Esophagus squamous epithelium (tissue), 5 donors: Measurements from ENCODE around the gene HLCS. TPM values are rescaled to one million over a fixed set of nuclear protein-coding genes. Genes with fewer than 3 reads are reported as not detected.

Experiments
- DNase-seq: peaks from one replicate; lab custom pipeline; 2025; lab: John Stamatoyannopoulos, UW
- H3K27ac ChIP-seq, 4 donors: fragments of 200-600 bp; sonication (generic); one replicate each; pipeline ENCODE4 v1.5.1; 2016 to 2019; ENCODE audit warnings: mild to moderate bottlenecking in 1 of 4
- H3K27me3 ChIP-seq, 4 donors: fragments of 200-600 bp; sonication (generic); 1 replicate in 3 of 4; 2 replicates in 1 of 4; pipeline versions ENCODE4 v1.5.1 to v1.6.0; 2017 to 2021; ENCODE audit warnings: antibody characterized with exemption in 1 of 4
- H3K36me3 ChIP-seq, 3 donors: fragments of 200-600 bp; sonication (generic); one replicate each; pipeline ENCODE4 v1.5.1; 2016 to 2019
- H3K4me1 ChIP-seq, 3 donors: fragments of 200-600 bp; sonication (generic); one replicate each; pipeline ENCODE4 v1.5.1; 2017 to 2019
- H3K4me3 ChIP-seq, 4 donors: fragments of 200-600 bp; sonication (generic); 1 replicate in 3 of 4; 2 replicates in 1 of 4; pipeline ENCODE4 v1.5.1; 2016 to 2019; ENCODE audit warnings: mild to moderate bottlenecking in 2 of 4, moderate library complexity in 1 of 4
- H3K9me3 ChIP-seq, 3 donors: fragments of 200-600 bp; sonication (generic); one replicate each; pipeline ENCODE4 v1.5.1; 2016 to 2019
- CTCF ChIP-seq, 6 experiments: fragments of 450-650 bp in 4 of 6; fragments of 200-600 bp in 2 of 6; sonication (generic) in 2 of 6; IDR thresholded peaks; one replicate each; pipeline ENCODE4 v1.5.1; 2016 to 2019; ENCODE audit warnings: antibody characterized with exemption in 6 of 6, mild to moderate bottlenecking in 4 of 6, moderate library complexity in 4 of 6
- POLR2A ChIP-seq, 4 donors: fragments of 450-650 bp; IDR thresholded peaks; one replicate each; pipeline ENCODE4 v1.6.1; 2017; ENCODE audit warnings: antibody characterized with exemption in 4 of 4, mild to moderate bottlenecking in 4 of 4, moderate library complexity in 3 of 4
- WGBS, 2 donors: methylation state at CpG; one replicate each; pipeline ENCODE4 v1.1.5; 2018; 5-methylcytosine and 5-hydroxymethylcytosine counted together
- intact Hi-C: fragments of 100-400 bp; cut with DNase I; formaldehyde crosslinking; loops from one replicate; pipeline ENCODE4 v1.15.0; 2022
- total RNA-seq, 4 donors: library from RNA; depleted of rRNA; stranded (reverse); fragments of >200 nt; gene quantifications; one replicate each; pipeline ENCODE4 v1.1.0, GENCODE V29; 2016
- donor health status: DM: yes; HTN: yes; CAD: no.

The HLCS gene
- total RNA-seq, 4 donors from 2014 or later: 6.3 to 19.5 (median 13.5) TPM

- peaks cover 0 to 13% (median 3%) of the 10 kb centered on the region in 3 donors for H3K4me1 ChIP-seq
- H3K9me3 ChIP-seq: no peaks in the 10 kb centered on the region
- no peak for TF ChIP-seq POLR2A (IDR thresholded peaks at IDR 0.05)
- no peak for TF ChIP-seq CTCF (IDR thresholded peaks at IDR 0.05)
- intact Hi-C loops: no loop called here
- no peak overlapping the region for H3K4me3 ChIP-seq
- peaks cover 0 to 95% (median 0%) of the 10 kb centered on the region in 3 donors for H3K36me3 ChIP-seq
- H3K27me3 ChIP-seq: peaks cover 0 to 28% (median 0%) of the 10 kb centered on the region in 4 donors
- WGBS, 2 donors: 87 to 88% methylated on average over 16 to 20 of the region's 21 CpGs
- no peak overlapping the region for H3K27ac ChIP-seq
- DNase-seq: no peak
Measured at GRCh38 chr21:36741506-36741905, 225.0 kb downstream of the HLCS start.

DNA sequence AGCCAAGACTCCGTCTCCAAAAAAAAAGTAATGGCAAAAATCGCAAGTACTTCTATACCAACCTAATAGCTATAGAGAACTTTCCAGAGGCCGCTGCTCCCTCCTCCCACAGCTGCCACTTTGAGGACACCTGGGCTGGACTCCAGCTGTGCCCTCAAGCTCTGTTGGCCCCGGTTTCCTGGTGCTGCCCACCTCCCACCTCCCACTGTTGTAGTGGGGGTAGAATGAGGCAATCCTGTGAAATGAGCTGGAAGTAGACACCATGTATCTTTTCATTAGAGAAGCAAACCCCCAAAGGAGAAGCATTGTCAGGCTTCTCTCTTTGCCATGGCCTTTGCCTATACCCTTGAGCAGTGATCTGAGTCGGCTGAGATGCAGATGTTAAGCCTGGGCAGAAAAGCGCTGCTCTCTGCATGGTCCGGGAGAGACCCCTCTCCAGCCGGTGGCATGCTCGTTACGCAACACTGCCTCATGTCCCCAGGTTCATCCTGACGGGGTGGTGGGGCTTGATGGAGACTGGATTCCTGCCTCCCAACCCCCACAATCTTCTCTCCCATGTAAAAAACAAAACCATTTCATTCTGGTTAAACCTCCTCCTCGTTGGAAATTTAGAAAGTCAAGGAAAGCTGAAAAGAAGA is 227.9 kb downstream of the HLCS start:
- WGBS, 2 donors: 64 to 77% methylated on average over 10 to 11 of the region's 12 CpGs

DNA sequence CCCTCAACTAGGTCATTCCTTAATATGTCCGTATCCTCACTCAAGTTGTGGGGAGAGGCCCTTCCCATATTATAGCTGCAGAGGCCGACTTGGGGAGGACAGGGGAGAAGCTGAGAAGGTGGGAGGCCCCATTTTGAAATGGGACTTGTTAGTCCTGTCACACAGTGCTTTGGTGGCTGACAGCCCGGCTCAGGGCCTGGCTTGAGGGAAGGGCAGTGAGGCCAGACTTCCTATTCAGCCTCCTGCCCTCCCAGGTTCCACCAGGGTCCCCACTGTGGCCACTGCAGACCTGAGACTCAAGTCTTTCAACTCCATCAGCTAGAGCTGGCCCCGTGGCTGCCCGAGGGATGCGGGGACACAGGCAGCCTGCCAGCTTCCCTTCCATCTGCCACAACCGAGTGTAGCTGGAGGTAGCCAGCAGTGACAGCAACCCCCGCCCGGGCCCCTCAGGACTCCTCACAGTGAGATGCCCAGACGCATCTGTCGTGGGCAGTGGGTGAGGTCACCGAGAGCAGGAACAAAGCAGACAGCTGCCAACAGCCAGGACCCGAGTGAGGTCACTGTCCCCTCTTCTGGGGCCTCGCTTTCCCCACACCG is 230.6 kb downstream of the HLCS start:
- no peak overlapping the region for H3K4me3 ChIP-seq
- WGBS, 2 donors: 50 to 59% methylated on average over 2 to 4 of the region's 15 CpGs
- H3K9me3 ChIP-seq: no peaks in the 10 kb centered on the region
- H3K36me3 ChIP-seq: peaks cover 0 to 97% (median 12%) of the 10 kb centered on the region in 3 donors
- intact Hi-C loops: no loop called here
- no peak for DNase-seq
- peaks cover 0 to 40% (median 0%) of the 10 kb centered on the region in 4 donors for H3K27me3 ChIP-seq
- no peak for TF ChIP-seq POLR2A (IDR thresholded peaks at IDR 0.05)
- TF ChIP-seq CTCF (IDR thresholded peaks at IDR 0.05): no peak
- no peak overlapping the region for H3K27ac ChIP-seq
- no peaks in the 10 kb centered on the region for H3K4me1 ChIP-seq

More for the DNA sequence above, 227.9 kb downstream of the HLCS start:
- Histone ChIP-seq H3K36me3 (peaks cover 0 to 97% (median 3%) of the 10 kb centered on the region in 3 donors), H3K27me3 (peaks cover 0 to 37% (median 0%) of the 10 kb centered on the region in 4 donors), H3K4me1 (no peaks in the 10 kb centered on the region), H3K4me3 (no peak overlapping the region), H3K9me3 (no peaks in the 10 kb centered on the region), H3K27ac (no peak overlapping the region)
- DNase-seq: no peak
- intact Hi-C loops: no loop called here
- TF ChIP-seq POLR2A (IDR thresholded peaks at IDR 0.05): no peak
- no peak for TF ChIP-seq CTCF (IDR thresholded peaks at IDR 0.05)

DNA sequence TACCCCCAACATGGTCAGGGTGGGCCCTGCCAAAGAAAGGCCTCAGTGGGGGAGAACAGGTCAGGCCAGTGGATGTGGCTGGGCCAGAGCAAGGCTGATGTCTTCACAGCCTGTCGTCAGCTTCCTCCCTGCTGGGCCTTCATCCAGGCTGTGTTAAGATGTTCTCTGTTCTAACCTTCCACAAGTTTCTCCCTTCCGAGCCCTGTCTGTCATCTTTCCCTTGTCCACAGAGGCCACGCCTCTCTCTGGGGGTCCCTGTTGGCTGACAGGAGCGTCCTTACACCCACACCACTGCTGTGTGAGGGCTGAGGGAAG is 231.3 kb downstream of the HLCS start:
- peaks cover 0 to 97% (median 12%) of the 10 kb centered on the region in 3 donors for H3K36me3 ChIP-seq
- H3K9me3 ChIP-seq: no peaks in the 10 kb centered on the region
- H3K27ac ChIP-seq: no peak overlapping the region
- H3K4me1 ChIP-seq: no peaks in the 10 kb centered on the region
- no peak for DNase-seq
- WGBS, 2 donors: 87 to 100% methylated on average over 3 of the region's 4 CpGs
- H3K4me3 ChIP-seq: no peak overlapping the region
- peaks cover 0 to 42% (median 0%) of the 10 kb centered on the region in 4 donors for H3K27me3 ChIP-seq
- TF ChIP-seq POLR2A (IDR thresholded peaks at IDR 0.05) (no peak), CTCF (IDR thresholded peaks at IDR 0.05) (no peak)
- intact Hi-C loops: no loop called here
